ENCODE data around the gene GLRX5. TPM values are rescaled to one million over a fixed set of nuclear protein-coding genes. Genes with fewer than 3 reads are reported as not detected.

The GLRX5 gene
- total RNA-seq, 2 donors from 2014 or later = 62.4 to 63.4 TPM

DNA sequence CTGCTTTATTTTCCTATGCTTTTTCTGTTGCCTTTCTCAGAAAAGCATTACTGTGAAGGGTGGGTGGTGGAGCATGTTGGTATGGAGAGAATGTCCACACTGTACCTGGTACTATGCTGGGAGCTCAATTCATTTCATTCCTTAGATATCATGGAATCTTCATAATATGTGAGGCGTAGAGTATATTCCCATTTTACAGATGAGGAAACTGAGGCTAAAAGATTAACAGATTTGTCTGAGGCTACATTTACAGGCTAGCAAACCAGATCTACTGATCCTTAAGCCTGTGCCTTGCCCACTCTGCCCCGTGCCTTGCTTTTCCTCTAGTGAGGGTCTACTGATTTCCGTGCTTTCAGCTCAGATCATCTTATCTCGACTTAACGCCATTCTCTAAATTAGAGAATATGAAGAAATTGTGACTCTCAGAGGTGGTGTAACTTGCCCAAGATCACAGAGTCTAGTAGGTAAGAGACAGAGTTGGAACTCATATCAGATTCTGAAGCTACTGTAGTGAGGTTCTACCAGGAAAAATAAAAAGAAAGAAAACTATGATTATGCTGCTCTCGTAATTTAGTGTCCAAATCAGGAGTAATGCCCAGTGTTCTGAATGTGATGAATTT is 5.5 kb downstream of the GLRX5 start:
- Histone ChIP-seq H3K9me3 (ENCODE audit: control insufficient read depth, low read length) (no peaks in the 10 kb centered on the region), H3K27me3 (ENCODE audit: control insufficient read depth, insufficient read depth, low read length, poor library complexity, severe bottlenecking) (no peaks in the 10 kb centered on the region), H3K4me1 (ENCODE audit: control insufficient read depth, insufficient read depth, low read length) (peaks cover 3% of the 10 kb centered on the region), H3K4me3 (ENCODE audit: low read length) (no peak overlapping the region), H3K9ac (ENCODE audit: extremely low read depth, low read length, poor library complexity, severe bottlenecking) (no peak overlapping the region), H3K36me3 (ENCODE audit: control insufficient read depth, insufficient read depth, low read length) (peaks cover 10% of the 10 kb centered on the region), H3K27ac (ENCODE audit: low read depth, low read length) (no peak overlapping the region)
- Mint-ChIP-seq H3K27ac (no peak overlapping the region), H3K4me3 (no peak overlapping the region), H3K4me1 (peaks cover 25% of the 10 kb centered on the region), H3K9me3 (no peaks in the 10 kb centered on the region), H3K27me3 (ENCODE audit: insufficient read depth) (no peaks in the 10 kb centered on the region), H3K36me3 (ENCODE audit: low read depth) (peaks cover 11% of the 10 kb centered on the region)
- no peak for TF ChIP-seq CTCF (conservative IDR thresholded peaks at IDR 0.05)
- DNase-seq = peak; percentile 7
- 92 to 96% methylated on average over 6 of the region's 6 CpGs for WGBS, 2 experiments (ENCODE audit: insufficient coverage in 1 of 2, insufficient read length in 1 of 2)

GRCh38 chr14:95541346-95541745 is 6.5 kb downstream of the GLRX5 start:
- no peak overlapping the region for H3K9ac ChIP-seq (ENCODE audit: extremely low read depth, low read length, poor library complexity, severe bottlenecking)
- H3K4me1 ChIP-seq (ENCODE audit: control insufficient read depth, insufficient read depth, low read length) = peaks cover under 1% of the 10 kb centered on the region
- peaks cover 16% of the 10 kb centered on the region for H3K4me1 Mint-ChIP-seq
- no peak for TF ChIP-seq CTCF (conservative IDR thresholded peaks at IDR 0.05)
- H3K4me3 Mint-ChIP-seq = no peak overlapping the region
- DNase-seq = peak; percentile 3
- no peak overlapping the region for H3K27ac ChIP-seq (ENCODE audit: low read depth, low read length)
- no peaks in the 10 kb centered on the region for H3K9me3 ChIP-seq (ENCODE audit: control insufficient read depth, low read length)
- peaks cover 13% of the 10 kb centered on the region for H3K36me3 Mint-ChIP-seq (ENCODE audit: low read depth)
- no peaks in the 10 kb centered on the region for H3K27me3 ChIP-seq (ENCODE audit: control insufficient read depth, insufficient read depth, low read length, poor library complexity, severe bottlenecking)
- no peaks in the 10 kb centered on the region for H3K27me3 Mint-ChIP-seq (ENCODE audit: insufficient read depth)
- no peak overlapping the region for H3K27ac Mint-ChIP-seq
- 60 to 84% methylated on average over 1 to 4 of the region's 4 CpGs for WGBS, 2 experiments (ENCODE audit: insufficient coverage in 1 of 2, insufficient read length in 1 of 2)
- no peaks in the 10 kb centered on the region for H3K9me3 Mint-ChIP-seq
- H3K4me3 ChIP-seq (ENCODE audit: low read length) = no peak overlapping the region
- peaks cover 10% of the 10 kb centered on the region for H3K36me3 ChIP-seq (ENCODE audit: control insufficient read depth, insufficient read depth, low read length)

GRCh38 chr14:95541932-95542930 is 7.4 kb downstream of the GLRX5 start:
- Histone ChIP-seq H3K27ac (ENCODE audit: low read depth, low read length) (no peak overlapping the region), H3K9me3 (ENCODE audit: control insufficient read depth, low read length) (no peaks in the 10 kb centered on the region), H3K4me3 (ENCODE audit: low read length) (no peak overlapping the region), H3K9ac (ENCODE audit: extremely low read depth, low read length, poor library complexity, severe bottlenecking) (no peak overlapping the region), H3K4me1 (ENCODE audit: control insufficient read depth, insufficient read depth, low read length) (no peaks in the 10 kb centered on the region), H3K27me3 (ENCODE audit: control insufficient read depth, insufficient read depth, low read length, poor library complexity, severe bottlenecking) (no peaks in the 10 kb centered on the region), H3K36me3 (ENCODE audit: control insufficient read depth, insufficient read depth, low read length) (peaks cover 10% of the 10 kb centered on the region)
- peaks cover 13% of the 10 kb centered on the region for H3K36me3 Mint-ChIP-seq (ENCODE audit: low read depth)
- H3K27ac Mint-ChIP-seq = no peak overlapping the region
- peaks cover 9% of the 10 kb centered on the region for H3K4me1 Mint-ChIP-seq
- DNase-seq = peak; percentile 1
- no peaks in the 10 kb centered on the region for H3K9me3 Mint-ChIP-seq
- no peaks in the 10 kb centered on the region for H3K27me3 Mint-ChIP-seq (ENCODE audit: insufficient read depth)
- H3K4me3 Mint-ChIP-seq = no peak overlapping the region
- WGBS, 2 experiments (ENCODE audit: insufficient coverage in 1 of 2, insufficient read length in 1 of 2) = 92 to 100% methylated on average over 2 to 6 of the region's 8 CpGs
- TF ChIP-seq CTCF (conservative IDR thresholded peaks at IDR 0.05) = no peak

Measured in endodermal cell (in vitro differentiated cells).